ENCODE results near the gene RNF222.

DNA sequence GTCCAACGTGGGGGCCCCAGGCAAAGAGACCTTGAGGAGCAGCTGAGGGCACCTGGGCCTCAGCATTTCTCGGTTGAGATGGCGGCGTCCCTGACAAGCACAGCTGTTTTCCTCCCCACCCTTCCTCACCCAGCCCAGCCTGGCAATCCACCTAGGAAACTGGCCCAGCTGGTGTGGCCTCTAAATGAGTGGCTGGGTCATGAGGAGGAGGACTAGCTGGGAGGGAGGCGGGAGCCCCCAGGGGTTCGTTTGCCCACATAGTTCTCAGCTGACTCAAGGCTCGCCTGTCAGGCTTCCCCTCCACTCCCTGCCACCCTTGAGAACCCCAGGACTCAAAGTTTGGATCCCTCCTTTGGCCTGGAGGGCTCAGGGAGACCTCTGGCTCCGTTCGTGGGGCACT lies 5.9 kb downstream of the RNF222 start:
- TF ChIP-seq, protein P1, sequence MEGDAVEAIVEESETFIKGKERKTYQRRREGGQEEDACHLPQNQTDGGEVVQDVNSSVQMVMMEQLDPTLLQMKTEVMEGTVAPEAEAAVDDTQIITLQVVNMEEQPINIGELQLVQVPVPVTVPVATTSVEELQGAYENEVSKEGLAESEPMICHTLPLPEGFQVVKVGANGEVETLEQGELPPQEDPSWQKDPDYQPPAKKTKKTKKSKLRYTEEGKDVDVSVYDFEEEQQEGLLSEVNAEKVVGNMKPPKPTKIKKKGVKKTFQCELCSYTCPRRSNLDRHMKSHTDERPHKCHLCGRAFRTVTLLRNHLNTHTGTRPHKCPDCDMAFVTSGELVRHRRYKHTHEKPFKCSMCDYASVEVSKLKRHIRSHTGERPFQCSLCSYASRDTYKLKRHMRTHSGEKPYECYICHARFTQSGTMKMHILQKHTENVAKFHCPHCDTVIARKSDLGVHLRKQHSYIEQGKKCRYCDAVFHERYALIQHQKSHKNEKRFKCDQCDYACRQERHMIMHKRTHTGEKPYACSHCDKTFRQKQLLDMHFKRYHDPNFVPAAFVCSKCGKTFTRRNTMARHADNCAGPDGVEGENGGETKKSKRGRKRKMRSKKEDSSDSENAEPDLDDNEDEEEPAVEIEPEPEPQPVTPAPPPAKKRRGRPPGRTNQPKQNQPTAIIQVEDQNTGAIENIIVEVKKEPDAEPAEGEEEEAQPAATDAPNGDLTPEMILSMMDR (IDR thresholded peaks at IDR 0.05) = no peak
- TF ChIP-seq POLR2AphosphoS5 (IDR thresholded peaks at IDR 0.05; ENCODE audit: insufficient read depth in 1 of 2, low read depth in 1 of 2) (no peak), POLR2A (IDR thresholded peaks at IDR 0.05) (no peak)
